GM12892 (cell line): ENCODE measurements around the gene ARHGAP24.

Experiments
- POLR2A ChIP-seq: IDR thresholded peaks from 2 replicates; pipeline ENCODE4 v1.6.1; 2011; ENCODE audit warnings: low read depth, low read length, control low read depth
- POLR2AphosphoS5 ChIP-seq: IDR thresholded peaks from 2 replicates; pipeline ENCODE4 v1.6.1; 2011; ENCODE audit warnings: low read depth, low read length, control low read depth
- TAF1 ChIP-seq: IDR thresholded peaks from 2 replicates; pipeline ENCODE4 v1.6.1; 2011; ENCODE audit warnings: low read depth, mild to moderate bottlenecking, control low read depth, low read length, borderline replicate concordance

GRCh38 chr4:85650908-85651307 is 176.0 kb downstream of the ARHGAP24 start:
- TF ChIP-seq POLR2AphosphoS5 (no peak), POLR2A (no peak), TAF1 (no peak)
